Measurements from ENCODE around the gene TCEA2. TPM values are rescaled to one million over a fixed set of nuclear protein-coding genes. Genes with fewer than 3 reads are reported as not detected.
A peak's percentile ranks its signal among the peaks of the same experiment; 100 is the strongest.

Gene TCEA2
- total and polyA plus RNA-seq, 2 of the 13 experiments (the other 11 are each of a cell fraction or from before 2014, with no cell fraction given): 28.1 to 33.7 TPM

DNA sequence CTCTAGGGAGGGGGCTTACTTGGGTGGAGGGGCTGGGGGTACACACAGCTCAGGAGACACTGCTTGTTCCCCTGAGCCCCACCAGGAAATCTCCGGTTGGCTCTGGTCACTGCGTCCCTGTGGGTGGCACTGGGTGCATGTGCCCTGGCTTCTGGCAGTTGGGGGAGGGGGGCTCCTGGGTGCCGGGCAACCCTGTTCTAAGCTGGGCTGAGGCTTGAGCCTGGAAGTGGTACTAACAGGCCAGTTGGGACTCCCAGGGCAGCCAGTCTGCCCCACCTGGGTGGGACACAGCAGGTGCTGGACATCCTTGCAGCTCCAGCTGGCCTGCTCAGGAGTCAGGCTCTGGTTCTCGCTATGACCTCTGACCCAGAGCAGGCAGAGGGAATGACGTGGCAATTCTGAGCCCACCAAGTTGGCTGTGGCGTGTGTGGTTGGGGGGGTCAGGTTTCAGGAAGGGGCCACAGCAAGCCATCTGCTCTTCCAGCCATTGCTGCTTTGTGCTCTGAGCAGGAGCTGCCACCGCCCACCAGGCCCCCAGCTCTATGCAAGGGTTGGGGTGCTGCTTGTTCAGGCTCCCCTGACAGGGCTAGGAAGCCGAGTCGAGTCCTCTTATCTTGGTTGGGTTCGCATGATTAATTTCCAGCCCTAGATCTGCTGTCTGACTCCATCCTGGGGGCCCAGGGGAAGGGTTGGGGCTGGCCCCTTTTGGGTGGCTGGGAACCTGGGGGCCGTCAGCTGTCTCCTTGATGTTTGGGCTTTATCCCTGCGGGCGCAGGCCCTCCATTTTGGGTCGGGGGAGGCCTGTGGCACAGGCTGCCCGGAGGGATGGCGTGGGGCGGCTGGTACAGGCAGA, 26.4 kb upstream of the TCEA2 start (continued):
- TF ChIP-seq ZZZ3 (CRISPR knock-in tag; IDR thresholded peaks at IDR 0.05; ENCODE audit: borderline replicate concordance) (no peak), NR3C1 (CRISPR knock-in tag; IDR thresholded peaks at IDR 0.05) (0 out of 2 replicates have a peak, but pooled peaks have one; percentile 15), RAD51 (IDR thresholded peaks at IDR 0.05; ENCODE audit: borderline replicate concordance) (no peak), SP4 (CRISPR knock-in tag; IDR thresholded peaks at IDR 0.05) (peak; percentile 66), AGO2 (optimal IDR thresholded peaks at IDR 0.05; ENCODE audit: low read depth, low read length) (peak; percentile 98), ARID2 (CRISPR knock-in tag; IDR thresholded peaks at IDR 0.05; ENCODE audit: borderline replicate concordance) (0 out of 2 replicates have a peak, but pooled peaks have one; percentile 22), FOXM1 (CRISPR knock-in tag; IDR thresholded peaks at IDR 0.05) (no peak), NFYC (CRISPR knock-in tag; IDR thresholded peaks at IDR 0.05) (no peak), ZBTB49 (CRISPR knock-in tag; IDR thresholded peaks at IDR 0.05; ENCODE audit: borderline replicate concordance) (no peak), HIVEP1 (CRISPR knock-in tag; IDR thresholded peaks at IDR 0.05) (peak; percentile 81), ARID4A (CRISPR knock-in tag; IDR thresholded peaks at IDR 0.05; ENCODE audit: borderline replicate concordance) (peak; percentile 78), ZNF574 (CRISPR knock-in tag; IDR thresholded peaks at IDR 0.05) (no peak; the same call in 1 of the 2 replicates), ZBTB44 (CRISPR knock-in tag; IDR thresholded peaks at IDR 0.05) (no peak)
- TF ChIP-seq, protein P1, sequence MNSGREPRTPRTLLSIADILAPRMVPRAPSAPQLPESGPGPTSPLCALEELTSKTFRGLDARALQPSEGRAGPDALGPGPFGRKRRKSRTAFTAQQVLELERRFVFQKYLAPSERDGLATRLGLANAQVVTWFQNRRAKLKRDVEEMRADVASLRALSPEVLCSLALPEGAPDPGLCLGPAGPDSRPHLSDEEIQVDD (CRISPR knock-in tag; IDR thresholded peaks at IDR 0.05; ENCODE audit: borderline replicate concordance): no peak; the same call in 1 of the 2 replicates
- TF ChIP-seq, protein P2, sequence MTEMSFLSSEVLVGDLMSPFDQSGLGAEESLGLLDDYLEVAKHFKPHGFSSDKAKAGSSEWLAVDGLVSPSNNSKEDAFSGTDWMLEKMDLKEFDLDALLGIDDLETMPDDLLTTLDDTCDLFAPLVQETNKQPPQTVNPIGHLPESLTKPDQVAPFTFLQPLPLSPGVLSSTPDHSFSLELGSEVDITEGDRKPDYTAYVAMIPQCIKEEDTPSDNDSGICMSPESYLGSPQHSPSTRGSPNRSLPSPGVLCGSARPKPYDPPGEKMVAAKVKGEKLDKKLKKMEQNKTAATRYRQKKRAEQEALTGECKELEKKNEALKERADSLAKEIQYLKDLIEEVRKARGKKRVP (CRISPR knock-in tag; IDR thresholded peaks at IDR 0.05): 0 out of 4 replicates have a peak, but pooled peaks of 1 of the 2 experiments have one; percentile 24
